ENCODE measurements around the gene SLC25A15.

SLC25A15 gene

DNA sequence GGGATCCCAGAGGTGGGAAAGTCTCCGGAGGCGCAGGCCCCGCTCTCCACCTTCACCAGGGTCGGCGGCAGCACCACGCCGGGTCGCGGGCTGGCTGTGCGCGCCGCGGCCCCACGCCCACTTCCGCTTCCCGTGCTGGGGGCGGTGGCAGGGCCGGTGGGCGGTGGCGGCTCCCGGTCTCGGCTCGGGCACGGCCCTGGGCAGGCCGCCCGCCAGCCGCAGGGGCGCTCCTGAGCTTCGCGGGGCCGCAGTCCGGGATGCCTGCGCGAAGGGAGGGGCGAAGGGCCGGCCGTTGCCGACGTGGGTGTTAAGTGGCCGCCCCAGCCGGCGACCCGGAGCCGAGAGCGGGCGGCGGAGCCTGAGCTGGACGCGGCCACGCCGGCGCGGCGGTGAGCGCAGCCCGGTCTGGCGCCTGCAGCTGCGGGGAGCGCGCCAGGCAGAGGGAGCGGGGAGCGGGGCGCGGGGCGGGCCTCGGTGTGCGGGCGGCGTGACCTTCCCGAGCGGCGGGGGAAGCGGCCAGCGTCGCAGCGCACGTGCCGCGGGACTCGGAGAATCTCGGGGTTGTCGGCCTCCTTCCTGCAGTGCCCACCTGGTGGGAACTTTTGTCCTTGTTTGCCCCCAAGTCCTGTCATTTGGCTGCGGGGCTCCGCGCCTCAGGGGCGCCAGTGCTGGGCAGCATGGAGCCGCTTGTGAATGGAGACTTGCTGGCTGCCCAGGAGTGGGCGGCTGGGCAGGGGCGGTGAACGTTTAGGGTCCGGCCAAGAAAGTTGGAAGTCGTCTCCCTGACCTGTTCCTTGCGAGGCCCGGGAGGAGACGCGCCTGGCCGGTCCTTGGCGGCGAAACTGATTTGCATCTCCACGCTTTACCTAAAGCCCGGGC lies at the start of gene SLC25A15:
Gene SLC25A15, plus strand, starts transcription at position 337 of the 879 bp plus-strand sequence. CDS start 3,616 bp downstream, outside the sequence.
- no peak for FAIRE-seq

- FAIRE-seq, result peak; percentile 83
Measured at GRCh38 chr13:40749327-40749726, 40.1 kb upstream of the SLC25A15 start.

DNA sequence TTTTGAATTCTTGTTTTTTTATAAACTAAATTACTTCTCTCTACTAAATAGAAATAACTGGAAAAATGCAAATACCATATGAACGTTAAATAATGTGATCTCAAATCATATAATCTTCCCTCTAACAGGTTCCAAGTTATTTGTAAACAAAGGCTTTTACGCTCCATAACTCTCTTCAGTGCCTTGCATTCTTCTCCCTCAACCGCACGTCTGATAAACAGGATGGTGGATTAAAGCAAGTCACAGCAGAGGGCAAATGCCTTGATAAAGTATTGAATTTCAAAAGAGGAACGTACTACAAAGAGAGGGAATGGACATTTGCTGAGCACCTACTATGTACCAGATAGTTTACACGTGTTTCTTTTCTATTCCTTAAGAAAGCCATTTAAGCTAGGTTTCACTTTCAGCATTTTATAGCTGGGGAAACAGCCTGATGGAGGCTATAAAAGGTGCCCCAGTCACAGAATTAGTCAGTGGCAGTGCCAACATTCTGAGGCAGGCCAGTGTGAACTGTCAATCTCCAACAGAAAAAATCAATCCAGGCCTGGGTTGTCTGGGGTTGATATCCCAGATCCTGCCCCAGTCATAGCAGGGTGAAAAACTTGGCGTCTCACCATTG lies 34.2 kb upstream of the SLC25A15 start:
- no peak for FAIRE-seq

GRCh38 chr13:40756042-40756441 lies 33.4 kb upstream of the SLC25A15 start:
- FAIRE-seq, result no peak

GRCh38 chr13:40758811-40759210 lies 30.6 kb upstream of the SLC25A15 start:
- FAIRE-seq, result no peak

- FAIRE-seq, result no peak
Measured at GRCh38 chr13:40762849-40763248, 26.6 kb upstream of the SLC25A15 start.

DNA sequence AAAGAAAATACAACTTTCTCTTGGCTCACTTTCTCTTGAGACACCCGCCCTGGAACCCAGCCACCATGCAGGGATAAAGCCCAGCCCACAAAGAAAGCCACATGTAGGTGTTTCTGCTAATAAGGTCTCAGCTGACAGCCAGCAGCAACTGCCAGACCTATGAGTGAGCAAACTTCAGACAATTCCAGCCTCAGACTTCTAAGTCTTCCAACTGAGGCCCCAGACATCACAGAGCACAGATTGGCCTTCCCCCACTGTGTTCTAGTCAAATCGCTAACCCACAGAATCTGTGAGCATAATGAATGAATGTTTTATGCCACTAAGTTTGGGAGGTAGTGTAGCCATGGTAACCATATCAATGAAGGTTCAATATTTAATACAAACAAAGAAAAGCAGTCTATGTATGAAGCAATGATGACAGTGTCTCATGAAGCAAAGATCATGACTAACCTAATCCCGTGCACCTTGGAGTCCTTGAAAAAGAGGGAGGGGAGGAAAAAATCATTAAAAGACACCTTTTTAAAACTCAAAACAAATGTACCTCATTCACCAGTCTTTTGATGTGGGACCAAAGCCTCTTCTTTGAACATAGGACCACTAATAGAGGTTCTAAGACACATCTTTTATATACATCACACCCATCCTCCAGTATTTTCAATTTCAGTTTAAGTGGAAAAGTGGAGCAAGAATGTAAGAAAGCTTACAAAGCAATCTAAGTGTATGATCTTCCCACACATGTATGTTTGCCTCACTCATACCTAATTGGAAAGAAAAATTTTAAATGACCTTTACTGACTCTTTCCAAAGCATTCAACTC lies 24.6 kb upstream of the SLC25A15 start:
- FAIRE-seq, result no peak

GRCh38 chr13:40765602-40766001 lies 23.8 kb upstream of the SLC25A15 start:
- no peak for FAIRE-seq

- FAIRE-seq, result no peak
Measured at GRCh38 chr13:40769970-40770369, 19.4 kb upstream of the SLC25A15 start.

- no peak for FAIRE-seq
Measured at GRCh38 chr13:40770609-40770933, 18.8 kb upstream of the SLC25A15 start.

DNA sequence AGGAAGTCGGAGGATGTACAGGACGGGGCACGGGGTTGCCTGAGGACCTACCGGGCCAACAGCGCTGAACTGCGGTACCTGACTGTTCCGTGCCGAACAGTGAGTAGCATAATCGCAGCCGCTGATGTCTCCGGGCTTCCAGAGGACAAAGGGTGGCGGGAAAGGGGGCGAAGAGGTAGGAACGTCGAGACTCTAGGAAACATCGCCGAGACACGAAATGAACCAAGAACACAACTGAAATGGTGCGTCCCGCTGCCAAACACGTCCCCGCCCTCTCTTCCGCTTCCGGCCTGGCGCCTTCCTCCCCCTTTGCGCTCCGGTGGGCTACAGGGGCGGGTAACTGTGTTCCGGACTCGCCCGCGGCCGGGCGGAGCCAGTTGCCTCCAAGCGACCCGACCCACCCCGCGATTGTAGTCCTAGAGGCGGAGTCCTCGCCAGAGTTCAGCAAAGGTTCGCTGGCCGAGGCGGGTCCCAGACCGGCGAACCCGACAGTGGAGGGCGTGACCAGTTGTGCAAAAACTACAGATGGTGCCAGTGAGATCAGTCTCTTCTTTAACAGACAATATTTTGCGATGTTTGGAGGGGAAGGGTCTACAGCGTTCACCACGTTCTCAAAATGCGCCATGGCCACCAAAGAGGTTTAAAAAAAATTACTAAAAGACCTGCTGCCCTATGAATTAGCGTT lies 18.3 kb upstream of the SLC25A15 start, which contains the start of gene MRPS31:
Gene MRPS31, minus strand, starts transcription at position 257 of the 685 bp plus-strand sequence. Its CDS starts 54 bp downstream, at position 203.
- peak; percentile 95 for FAIRE-seq

DNA sequence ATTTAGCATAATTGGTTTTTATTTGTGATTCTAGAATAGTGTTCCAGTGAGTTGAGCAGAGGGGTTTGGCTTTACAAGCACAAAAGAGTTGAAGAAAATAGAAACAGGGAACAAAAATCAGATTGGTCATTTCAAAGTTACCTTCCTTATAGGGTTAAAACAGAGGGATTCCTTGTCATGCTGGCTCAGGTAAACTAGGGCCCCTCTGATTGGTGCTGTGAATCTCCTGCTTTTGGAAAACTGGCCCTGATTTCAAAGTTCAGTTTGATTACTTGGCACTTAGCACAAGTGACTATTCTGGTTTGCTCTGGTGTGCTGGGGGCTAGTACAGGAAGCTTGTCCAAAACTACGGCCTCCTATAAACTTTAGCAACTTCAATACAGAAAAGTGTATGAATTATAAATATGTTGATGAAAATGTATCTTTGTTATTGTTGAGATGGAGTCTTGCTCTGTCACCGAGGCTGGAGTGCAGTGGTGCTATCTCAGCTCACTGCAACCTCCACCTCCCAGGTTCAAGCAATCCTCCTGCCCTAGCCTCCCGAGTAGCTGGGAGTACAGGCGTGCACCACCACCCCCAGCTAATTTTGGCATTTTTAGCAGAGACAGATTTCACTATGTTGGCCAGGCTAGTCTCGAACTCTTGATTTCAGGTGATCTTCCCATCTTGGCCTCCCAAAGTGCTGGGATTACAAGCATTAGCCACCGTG lies 16.5 kb upstream of the SLC25A15 start:
- no peak for FAIRE-seq

DNA sequence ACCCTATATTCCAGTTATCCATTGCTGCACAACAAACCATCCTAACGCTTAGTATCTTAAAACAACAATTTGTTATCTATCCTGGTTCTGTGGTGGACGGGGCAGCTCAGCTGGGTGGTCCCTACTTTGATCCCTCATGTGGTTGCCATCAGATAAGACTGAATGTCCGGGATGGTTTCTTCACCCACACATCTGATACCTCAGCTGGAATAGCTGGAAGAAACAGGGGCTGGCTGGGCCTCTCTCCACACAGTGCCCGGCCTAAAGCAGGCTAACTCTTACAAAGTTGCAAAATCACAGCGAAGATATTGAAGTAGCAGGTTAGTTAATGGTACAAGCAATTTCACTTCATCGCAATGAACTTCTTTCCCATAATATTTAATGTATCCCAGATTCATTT lies 14.7 kb upstream of the SLC25A15 start:
- no peak for FAIRE-seq

- FAIRE-seq, result no peak
Measured at GRCh38 chr13:40776232-40776631, 13.2 kb upstream of the SLC25A15 start.

- FAIRE-seq, result no peak
Measured at GRCh38 chr13:40776681-40777165, 12.7 kb upstream of the SLC25A15 start.

DNA sequence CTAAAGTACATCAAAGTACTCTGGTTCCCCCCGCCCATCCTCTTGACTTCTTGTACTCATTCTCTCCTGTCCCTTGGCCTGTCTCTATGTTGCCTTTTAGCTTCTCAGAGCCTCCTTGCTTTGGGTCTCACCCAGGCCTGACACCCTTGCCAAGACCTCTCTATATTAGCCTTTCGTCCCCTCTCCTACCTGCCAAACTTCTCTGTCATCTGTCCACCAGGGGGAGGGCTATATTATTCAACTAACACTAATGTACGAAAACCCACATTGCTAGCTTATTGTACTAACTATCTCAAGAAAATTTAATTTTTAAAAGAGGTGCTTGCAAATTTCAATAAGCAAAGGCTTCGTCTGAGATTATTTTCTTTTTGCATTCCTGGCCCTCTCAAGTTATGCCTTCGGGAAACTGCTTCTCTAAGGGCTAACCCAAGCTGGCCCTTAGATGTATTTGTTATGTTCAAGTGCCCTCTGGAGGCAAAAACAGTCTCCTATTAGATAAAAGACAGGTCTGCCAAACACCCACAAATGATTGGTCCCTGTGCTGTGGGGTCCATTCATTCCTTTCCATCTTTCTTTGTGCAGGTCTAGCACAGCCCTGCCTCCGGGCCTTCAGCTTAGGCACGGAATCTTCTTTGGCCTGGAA lies 12.1 kb upstream of the SLC25A15 start:
- FAIRE-seq, result no peak

GRCh38 chr13:40777809-40778175 lies 11.6 kb upstream of the SLC25A15 start:
- no peak for FAIRE-seq

DNA sequence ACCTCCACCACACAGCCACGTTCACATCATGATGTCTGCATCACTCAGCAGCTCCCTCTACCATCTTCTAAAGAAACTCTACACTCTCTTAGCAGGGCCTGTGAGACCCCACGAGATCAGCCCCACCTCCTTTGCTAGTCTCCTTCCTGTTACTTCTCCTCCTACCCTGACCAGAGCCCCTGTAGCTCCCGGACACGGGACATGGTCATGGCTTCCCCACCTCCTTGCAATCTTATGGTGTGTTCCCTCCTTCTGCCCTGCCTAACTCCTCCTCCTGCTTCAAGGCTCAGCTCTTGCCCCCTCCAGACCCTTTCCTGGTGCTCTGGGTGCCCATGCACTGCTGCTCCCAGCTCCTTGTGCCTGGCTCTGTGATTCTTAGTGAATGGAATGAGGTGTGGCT lies 10.4 kb upstream of the SLC25A15 start:
- no peak for FAIRE-seq

DNA sequence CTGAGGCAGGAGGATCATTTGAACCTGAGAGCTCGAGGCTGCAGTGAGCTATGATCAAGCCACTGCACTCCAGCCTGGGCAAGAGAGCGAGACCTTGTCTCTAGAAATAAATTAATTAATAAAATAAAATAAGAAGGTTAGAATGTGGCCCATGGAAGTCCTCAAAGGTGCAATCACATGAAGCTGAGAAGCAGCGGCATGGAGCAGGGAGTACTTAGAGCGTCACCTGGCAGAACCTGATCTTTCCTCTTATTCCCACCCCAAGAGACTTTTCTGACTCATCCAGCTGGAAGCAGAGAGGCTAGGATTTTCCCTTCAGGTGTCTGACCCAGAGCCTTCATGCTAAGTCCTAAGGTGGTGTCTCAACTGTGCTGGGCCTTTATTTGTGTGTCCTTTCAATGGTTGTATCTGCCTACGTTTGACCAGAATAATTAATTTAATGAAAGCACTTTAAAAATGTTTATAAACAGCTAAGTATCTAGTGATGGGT lies 9.6 kb upstream of the SLC25A15 start:
- FAIRE-seq, result no peak

- no peak for FAIRE-seq
Measured at GRCh38 chr13:40780822-40781401, 8.5 kb upstream of the SLC25A15 start.

DNA sequence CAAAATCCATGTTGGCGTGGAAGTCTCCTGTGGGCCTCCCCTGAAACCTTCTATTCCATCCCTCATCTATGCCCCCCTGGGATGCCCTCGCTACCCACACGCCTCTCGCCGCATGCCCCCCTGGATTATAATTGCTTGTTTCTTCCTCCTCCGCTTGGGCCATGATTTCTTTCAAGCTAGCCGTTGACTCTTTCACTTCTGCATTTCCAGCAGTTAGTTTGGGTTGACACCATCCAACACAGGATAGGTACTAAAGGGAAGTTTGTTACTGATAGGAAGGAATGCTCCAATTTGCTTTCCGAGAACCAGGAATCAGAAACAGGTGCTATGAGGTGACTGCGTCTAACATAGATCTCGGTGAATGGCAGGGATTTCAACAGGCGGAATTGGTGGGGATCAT lies 7.7 kb upstream of the SLC25A15 start:
- no peak for FAIRE-seq

Measured in endometrium (tissue), 2 donors.